NCI-H69 (cell line): ENCODE data around the gene MARCHF9.
A peak's percentile ranks its signal among the peaks of the same experiment; 100 is the strongest.

Experiments used
- DNase-seq: peaks from one replicate; lab custom pipeline; 2025; lab: John Stamatoyannopoulos, UW

The MARCHF9 gene

GRCh38 chr12:57737467-57738460, 17.1 kb upstream of the MARCHF9 start:
- DNase-seq: peak; percentile 60

- DNase-seq: peak; percentile 84
These were observed 16.2 kb upstream of the MARCHF9 start, which contains the start of gene AGAP2 for GRCh38 chr12:57738661-57739237. Gene AGAP2 (minus strand): TSS chr12:57738742. CDS start chr12:57738246, 496 bp downstream.

- peak; percentile 14 for DNase-seq
These were observed 15.5 kb upstream of the MARCHF9 start for GRCh38 chr12:57739387-57739786.

- DNase-seq: no peak
These were observed 14.9 kb upstream of the MARCHF9 start for GRCh38 chr12:57739914-57740538.

GRCh38 chr12:57740656-57741412, 14.1 kb upstream of the MARCHF9 start:
- DNase-seq: peak; percentile 50

GRCh38 chr12:57741413-57741789, 13.5 kb upstream of the MARCHF9 start:
- DNase-seq: no peak

DNA sequence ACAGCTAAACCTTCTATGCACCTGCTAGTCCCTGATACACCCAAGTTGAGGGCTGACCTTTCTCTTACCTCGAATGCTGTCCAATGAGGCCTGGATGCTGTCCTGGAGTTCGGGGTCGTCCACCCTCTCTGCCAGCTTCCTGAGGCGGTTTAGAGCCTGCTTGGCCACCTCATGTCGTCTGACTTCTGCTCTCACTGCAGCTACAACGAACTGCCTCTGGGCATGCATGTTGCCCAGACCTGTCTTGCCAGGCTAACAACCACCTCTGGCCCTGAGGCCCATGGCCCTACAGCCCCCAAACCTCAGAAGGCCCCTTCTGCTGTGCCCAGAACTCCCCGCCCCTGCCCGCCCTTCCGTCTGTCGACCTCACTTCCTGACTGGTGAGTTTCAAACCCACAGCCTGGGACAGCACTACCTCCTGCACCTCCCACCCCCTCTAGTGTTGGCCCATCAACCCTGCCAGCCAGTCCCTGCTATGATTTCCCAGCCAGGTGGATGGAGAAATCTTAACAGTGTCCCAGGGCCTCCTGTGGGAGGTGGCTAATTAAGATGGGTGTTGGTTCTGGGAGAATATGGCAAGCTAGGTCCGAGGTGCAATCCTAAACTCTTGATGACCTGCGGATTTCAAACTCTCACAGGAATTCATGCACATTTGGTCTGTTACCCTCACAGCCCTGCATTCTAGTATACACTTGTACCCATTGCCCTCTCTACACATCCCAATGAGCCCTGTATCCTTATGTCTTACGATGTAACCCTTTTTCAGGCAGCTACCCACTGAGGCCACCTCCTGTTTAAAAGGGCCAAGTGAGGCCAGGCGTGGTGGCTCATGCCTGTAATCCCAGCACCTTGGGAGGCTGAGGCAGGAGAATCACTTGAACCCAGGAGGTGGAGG, 12.8 kb upstream of the MARCHF9 start:
- peak; percentile 8 for DNase-seq

DNA sequence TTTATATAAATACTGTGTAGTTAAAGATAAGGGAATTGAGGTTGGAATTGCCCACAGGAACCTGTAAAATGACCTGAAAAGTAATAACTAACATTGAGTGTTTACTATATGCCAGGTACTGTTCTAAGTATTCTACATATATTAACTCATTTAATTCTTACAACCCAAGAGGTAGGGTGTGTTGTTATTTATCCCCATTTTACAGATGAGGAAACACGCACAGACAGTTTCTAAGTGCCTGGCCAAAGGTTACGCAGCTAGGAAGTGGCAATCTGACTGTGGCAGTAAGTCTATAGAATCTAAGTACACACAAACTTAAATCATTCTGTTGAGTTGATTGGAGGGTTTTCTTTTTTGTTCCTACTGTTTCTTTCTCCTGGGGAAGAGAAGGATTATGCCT, 11.1 kb upstream of the MARCHF9 start:
- DNase-seq: no peak

GRCh38 chr12:57744194-57744776, 10.6 kb upstream of the MARCHF9 start:
- peak; percentile 92 for DNase-seq

DNA sequence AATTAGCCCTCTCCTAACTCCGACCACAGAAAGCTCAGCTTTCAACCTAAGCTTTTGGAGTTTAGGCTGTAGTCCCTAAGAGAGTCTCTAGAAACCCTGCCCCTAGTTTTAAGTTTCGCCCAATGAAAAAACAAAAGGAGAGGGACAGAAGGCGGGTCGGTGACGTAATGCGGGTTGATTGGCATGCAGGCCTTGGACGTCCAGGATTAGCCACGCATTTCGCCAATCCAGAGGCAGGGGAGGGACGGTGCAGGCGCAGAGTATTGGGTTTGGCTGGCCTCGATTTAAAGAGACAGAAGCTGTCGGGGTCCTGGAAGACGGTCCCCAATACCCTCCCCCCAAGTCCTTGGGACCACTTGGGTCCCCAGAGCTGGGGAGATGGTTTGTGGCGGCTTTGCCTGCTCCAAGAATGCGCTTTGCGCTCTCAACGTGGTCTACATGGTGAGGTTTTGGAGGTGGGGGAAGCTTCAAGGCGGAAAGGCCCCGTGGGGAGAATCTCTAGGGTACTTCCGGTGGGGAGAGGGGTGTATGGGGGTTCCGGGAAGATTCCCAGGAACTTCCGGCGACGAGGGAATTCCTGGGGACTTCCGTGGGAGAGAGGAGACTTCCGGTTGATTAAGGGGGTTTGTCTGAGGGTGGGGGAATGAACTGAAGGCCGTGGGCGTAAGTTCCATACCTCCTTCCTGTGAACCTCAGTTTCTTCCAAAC, 10.0 kb upstream of the MARCHF9 start, which contains the start of gene TSPAN31:
Gene TSPAN31 (plus strand): TSS at position 263 of the 708 bp plus-strand sequence. CDS start 116 bp downstream, at position 379.
- DNase-seq: peak; percentile 99

- no peak for DNase-seq
These were observed 9.4 kb upstream of the MARCHF9 start for GRCh38 chr12:57745485-57745881.

DNA sequence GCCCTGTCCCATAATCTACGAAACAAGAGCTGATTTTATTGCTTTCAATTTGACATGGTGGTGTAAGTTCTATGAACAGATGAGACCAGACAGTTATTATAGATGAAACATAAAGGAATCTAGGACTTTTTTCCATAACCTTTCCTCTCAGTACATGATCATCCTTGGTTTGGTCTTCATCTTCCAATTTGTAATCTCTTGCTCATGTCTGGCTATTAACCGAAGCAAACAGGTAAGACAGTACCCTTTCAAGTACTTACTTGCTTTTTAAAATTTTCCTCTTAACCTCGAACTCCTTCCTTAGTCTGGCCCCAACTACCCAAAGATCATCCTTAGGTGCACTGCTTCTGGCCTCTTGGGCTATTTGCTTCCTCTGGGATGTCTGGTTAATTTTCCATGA, 8.9 kb upstream of the MARCHF9 start:
- no peak for DNase-seq

DNA sequence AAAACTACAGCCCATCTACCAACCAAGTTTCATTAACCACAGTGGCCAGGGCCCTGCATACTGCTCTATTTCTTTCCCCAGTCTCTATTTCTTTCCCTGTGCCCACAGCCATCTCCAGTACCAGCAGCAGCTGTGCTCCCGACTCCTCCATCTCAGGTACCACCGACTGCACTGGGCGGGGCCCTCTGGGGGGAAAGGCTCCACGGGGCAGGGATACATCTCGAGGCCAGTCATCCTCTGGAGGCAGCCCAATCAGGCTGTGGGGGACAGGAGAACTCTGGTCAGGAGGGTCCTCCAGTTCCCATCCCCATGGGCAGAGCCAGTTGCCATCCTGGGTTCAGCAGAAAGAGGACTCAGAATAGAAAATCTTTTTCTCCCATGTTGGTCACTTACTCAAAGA, 5.8 kb upstream of the MARCHF9 start:
- DNase-seq: no peak

- no peak for DNase-seq
These were observed 4.1 kb upstream of the MARCHF9 start for GRCh38 chr12:57750561-57751431.

DNA sequence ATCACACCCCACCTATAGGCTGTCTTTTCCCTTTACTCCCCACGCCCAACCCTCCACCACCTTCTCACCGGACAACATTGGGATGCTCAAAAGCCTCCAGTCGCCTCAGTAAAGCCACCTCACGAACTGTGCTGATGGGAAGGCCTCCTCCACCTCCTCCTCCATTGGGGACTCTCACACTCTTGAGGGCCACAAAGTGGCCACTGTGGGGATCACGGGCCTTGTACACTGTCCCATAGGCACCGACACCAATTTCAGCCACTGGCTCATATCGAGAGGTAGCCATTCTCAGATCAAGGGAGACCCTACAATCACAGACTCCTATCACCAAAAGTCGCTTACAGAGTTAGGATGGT, 3.5 kb upstream of the MARCHF9 start:
- no peak for DNase-seq

GRCh38 chr12:57751788-57752667, 2.9 kb upstream of the MARCHF9 start, which contains the start of gene CDK4:
Gene CDK4 (minus strand): TSS chr12:57752310. CDS start chr12:57751717, 593 bp downstream.
- DNase-seq: peak; percentile 100

- DNase-seq: no peak
These were observed 2.3 kb upstream of the MARCHF9 start for GRCh38 chr12:57752668-57753000.
